Kidney capillary endothelial cell (primary cell): ENCODE measurements around the gene INTS14.

Source experiments
- DNase-seq: peaks from one replicate; pipeline ENCODE4 v3.0.0-alpha.2; 2018; ENCODE audit warnings: low spot score

INTS14 gene

GRCh38 chr15:65530318-65531111, 80.4 kb downstream of the INTS14 start, which contains the start of gene HACD3:
Gene HACD3, plus strand, starts transcription at chr15:65530463. Its CDS starts 169 bp downstream, at chr15:65530632.
- DNase-seq, result peak; percentile 73

GRCh38 chr15:65529762-65530317, 81.1 kb downstream of the INTS14 start:
- no peak for DNase-seq
